HG03558 (cell line): ENCODE results near the gene DYNLT2B.
"Not testable (repeated sequence)": the region's sequence is repeated elsewhere in the genome, so short reads cannot be mapped to it uniquely, and the experiment has no call there.

Experiments
- ATAC-seq: cut with Tn5 transposase; IDR thresholded peaks from one replicate; pipeline ENCODE4 v1.9.1; 2021; ENCODE audit warnings: moderate number of reproducible peaks; ENCODE audit not compliant: unreplicated experiment; ENCODE audit errors: extremely low read depth

DYNLT2B gene

DNA sequence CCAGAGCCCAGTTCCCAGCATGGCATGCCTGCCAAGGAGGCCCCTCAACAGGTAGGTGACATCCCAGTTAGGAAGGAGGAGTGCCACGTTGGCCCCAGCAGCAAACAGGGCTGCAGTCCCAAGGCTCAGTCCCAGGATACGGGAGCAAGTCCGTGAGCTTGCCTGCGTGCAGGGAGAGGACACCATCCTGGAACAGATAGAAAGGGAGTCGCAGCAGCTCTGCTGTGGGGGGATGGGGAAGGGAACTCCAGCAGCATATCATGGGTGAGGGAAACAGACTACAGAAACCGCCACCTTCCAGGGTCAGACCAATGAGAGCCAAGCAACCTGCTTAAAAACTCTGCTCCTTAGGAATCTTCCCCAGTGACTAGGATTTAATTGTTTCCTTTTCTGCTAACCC is 9.4 kb upstream of the DYNLT2B start:
- no peak for ATAC-seq

GRCh38 chr3:196326936-196327335 is 8.9 kb upstream of the DYNLT2B start:
- no peak for ATAC-seq

DNA sequence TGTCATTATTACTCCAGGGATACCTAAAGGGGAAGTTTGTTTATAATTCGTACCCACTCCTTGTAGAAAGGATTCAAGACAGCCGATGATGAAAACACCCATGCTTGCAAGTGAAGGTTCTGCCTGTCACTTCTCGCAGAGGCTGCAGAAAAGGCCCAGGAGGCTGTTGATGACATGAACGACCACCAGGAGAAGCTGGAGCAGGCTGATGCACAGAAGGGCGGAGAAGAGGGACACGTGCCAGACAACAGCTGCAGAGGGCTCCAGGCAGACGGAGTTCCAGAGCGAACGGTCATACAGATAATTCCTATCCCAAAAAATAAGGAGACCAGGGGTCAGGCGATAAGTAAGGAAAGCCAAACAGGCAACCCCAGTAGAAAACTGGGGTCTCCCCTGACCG is 5.7 kb upstream of the DYNLT2B start:
- no peak for ATAC-seq

DNA sequence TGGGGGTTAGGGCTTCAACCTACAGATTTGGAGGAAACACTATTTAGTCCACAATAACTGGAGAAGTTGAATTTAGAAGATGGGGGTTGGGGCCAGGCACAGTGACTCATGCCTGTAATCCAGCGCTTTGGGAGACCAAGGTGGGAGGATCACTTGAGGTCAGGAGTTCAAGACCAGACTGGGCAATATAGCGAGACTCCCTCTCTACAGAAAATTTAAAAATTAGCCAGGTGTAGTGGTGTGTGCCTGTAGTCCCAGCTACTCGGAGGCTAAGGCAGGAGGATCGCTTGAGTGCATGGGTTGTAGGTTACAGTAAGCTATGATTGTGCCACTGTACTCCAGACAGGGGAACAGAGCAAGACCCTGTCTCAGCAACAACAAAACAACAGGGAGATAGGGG is 5.0 kb upstream of the DYNLT2B start:
- ATAC-seq: no peak

- no peak for ATAC-seq
Measured at GRCh38 chr3:196321162-196321561, 3.1 kb upstream of the DYNLT2B start.

GRCh38 chr3:196320137-196320536 is 2.1 kb upstream of the DYNLT2B start:
- ATAC-seq: no peak

GRCh38 chr3:196316799-196317686 is 997 bp downstream of the DYNLT2B start:
- not testable (repeated sequence) for ATAC-seq

DNA sequence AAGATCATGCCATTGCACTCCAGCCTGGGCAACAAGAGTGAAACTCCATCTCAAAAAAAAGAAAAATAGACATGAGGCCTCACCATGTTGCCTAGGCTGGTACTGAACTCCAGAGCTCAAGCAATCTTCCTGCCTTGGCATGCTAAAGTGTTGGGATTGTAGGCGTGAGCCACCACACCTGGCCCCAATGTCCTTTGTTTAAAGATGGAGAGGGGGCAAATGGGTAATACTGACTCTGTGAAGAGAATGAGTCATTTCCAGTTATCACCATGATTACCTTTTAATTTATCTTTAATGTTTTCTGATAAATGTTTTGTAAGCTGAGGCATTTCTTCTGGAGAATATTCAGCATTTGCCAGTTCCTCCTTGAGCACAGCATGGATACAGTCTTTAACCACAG is 2.2 kb downstream of the DYNLT2B start:
- ATAC-seq: no peak

GRCh38 chr3:196314597-196314996 is 3.4 kb downstream of the DYNLT2B start:
- no peak for ATAC-seq

DNA sequence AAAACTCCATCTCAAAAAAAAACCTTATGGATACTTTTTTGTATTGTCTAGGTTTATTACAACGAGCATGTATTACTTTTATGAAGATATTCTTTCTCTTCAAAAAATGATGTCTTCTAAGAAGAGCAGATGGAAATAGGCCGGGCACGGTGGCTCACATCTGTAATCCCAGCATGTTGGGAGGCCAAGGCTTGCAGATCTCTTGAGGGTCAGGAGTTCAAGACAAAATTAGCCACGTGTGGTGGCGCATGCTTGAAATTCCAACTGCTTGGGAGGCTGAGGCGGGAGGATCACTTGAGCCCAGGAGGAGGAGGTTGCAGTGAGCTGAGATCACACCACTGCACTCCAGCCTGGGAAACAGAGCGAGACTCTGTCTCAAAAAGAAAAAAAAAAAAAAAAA is 4.0 kb downstream of the DYNLT2B start:
- not testable (repeated sequence) for ATAC-seq

DNA sequence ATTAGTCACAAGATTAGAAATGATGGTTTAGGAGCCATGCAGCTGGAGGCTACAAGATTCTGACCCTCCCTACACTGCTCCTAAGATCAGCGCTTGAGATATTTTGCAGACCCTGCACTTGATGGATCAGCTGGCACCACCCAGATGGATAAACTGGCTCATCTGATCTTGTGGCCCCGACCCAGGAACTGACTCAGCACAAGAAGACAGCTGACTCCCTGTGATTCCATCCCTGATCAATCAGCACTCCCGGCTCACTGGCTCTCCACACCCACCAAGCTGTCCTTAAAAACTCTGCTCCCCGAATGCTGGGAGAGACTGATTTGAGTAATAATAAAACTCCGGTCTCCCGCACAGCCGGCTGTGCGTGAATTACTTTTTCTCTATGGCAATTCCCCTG is 15.1 kb downstream of the DYNLT2B start:
- ATAC-seq: not testable (repeated sequence)

DNA sequence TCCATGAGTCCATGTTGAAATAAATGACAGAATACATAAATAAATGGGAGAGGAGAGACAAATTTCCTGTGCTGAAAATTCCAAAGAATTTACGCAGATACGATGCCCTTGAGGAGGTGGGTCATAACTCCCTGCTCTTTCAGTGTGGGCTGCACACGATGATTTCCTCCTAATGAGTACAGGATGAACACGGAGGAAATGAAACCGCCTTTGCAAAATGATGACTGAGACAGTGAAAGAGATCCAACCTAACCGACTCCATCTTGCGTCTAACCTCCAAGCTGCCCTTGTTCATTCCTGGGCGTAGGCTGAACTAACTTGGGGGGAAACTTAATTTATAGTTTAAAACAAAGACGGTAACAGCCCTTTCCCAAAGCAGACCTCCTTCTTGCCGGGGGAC is 15.5 kb downstream of the DYNLT2B start:
- not testable (repeated sequence) for ATAC-seq

- no peak for ATAC-seq
Measured at GRCh38 chr3:196298521-196298920, 19.5 kb downstream of the DYNLT2B start.

GRCh38 chr3:196292286-196292923 is 25.6 kb downstream of the DYNLT2B start:
- no peak for ATAC-seq

- ATAC-seq: no peak
Measured at GRCh38 chr3:196288141-196288460, 29.9 kb downstream of the DYNLT2B start.

GRCh38 chr3:196287440-196288140 is 30.4 kb downstream of the DYNLT2B start, which contains the start of gene PCYT1A:
Gene PCYT1A, minus strand, starts transcription at chr3:196287726. Its CDS starts 17,195 bp downstream, at chr3:196270531.
- no peak for ATAC-seq

DNA sequence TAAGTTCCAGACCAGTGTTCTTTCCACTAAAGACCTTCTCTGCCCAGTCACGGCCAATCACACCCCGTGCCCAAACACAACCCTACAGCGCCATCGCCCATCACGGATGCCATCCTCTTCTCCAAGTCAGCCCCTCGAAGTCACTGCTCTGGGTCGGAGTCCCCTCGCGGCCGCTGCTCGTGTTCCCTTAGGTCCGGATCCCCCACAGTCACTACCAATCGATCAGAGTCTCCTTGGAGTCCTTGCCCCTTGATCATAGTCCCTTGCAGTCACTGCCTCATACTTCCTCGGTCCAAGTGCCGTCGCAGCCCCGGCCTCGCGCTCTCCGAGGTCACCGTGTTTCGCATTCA is 31.0 kb downstream of the DYNLT2B start:
- ATAC-seq: no peak

- no peak for ATAC-seq
Measured at GRCh38 chr3:196284396-196284795, 33.6 kb downstream of the DYNLT2B start.

DNA sequence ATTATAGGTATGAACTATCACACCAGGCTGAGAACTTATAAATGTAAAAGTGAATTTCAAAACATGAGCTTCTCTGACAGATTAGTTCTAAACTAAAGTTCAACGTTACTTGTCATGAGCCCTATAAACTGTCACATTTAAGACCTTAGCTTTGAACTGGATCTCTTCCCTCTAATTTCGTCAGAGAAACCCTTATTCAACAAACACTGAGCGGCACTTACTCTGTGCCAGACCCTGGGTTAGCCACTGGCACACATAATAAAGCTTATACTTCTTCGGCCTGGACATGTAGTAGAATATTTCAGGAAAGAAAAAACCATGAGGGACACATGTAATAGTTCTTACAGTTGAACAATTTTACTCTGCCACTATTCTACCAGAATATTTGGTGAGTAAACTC is 36.1 kb downstream of the DYNLT2B start:
- ATAC-seq: no peak

GRCh38 chr3:196280689-196281440 is 37.2 kb downstream of the DYNLT2B start:
- ATAC-seq: no peak

DNA sequence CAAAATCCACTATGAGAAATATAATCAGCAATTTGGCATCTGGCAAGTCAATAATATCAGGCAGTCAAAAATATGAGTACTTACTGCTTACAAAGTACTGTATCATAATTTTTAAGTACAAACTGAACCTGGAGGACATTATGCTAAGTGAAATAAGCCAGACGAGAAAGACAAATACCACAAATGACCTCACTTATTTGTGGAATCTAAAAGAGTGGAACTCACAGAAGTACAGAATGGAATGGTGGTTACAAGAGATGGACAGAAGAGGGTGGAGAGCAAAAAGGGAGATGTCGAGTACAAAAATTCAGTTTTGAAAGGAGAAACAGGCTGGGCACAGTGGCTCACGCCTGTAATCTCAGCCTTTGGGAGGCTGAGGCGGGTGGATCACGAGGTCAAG is 42.9 kb downstream of the DYNLT2B start:
- no peak for ATAC-seq
